ENCODE results near the gene WBP2.

The WBP2 gene

GRCh38 chr17:75846692-75847613 lies 8.2 kb downstream of the WBP2 start:
- in situ Hi-C loops (cut with HindIII; ENCODE audit: low sequenced_read_pairs), result no loop called here
- TF ChIP-seq, protein P1, sequence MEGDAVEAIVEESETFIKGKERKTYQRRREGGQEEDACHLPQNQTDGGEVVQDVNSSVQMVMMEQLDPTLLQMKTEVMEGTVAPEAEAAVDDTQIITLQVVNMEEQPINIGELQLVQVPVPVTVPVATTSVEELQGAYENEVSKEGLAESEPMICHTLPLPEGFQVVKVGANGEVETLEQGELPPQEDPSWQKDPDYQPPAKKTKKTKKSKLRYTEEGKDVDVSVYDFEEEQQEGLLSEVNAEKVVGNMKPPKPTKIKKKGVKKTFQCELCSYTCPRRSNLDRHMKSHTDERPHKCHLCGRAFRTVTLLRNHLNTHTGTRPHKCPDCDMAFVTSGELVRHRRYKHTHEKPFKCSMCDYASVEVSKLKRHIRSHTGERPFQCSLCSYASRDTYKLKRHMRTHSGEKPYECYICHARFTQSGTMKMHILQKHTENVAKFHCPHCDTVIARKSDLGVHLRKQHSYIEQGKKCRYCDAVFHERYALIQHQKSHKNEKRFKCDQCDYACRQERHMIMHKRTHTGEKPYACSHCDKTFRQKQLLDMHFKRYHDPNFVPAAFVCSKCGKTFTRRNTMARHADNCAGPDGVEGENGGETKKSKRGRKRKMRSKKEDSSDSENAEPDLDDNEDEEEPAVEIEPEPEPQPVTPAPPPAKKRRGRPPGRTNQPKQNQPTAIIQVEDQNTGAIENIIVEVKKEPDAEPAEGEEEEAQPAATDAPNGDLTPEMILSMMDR (IDR thresholded peaks at IDR 0.05; ENCODE audit: low read depth, low read length), result no peak
- no peak for DNase-seq (ENCODE audit: low read depth, low spot score)
- no peak overlapping the region for H3K4me3 ChIP-seq (ENCODE audit: low read depth, low read length)

GRCh38 chr17:75845933-75846691 lies 9.0 kb downstream of the WBP2 start:
- H3K4me3 ChIP-seq (ENCODE audit: low read depth, low read length), result no peak overlapping the region
- in situ Hi-C loops (cut with HindIII; ENCODE audit: low sequenced_read_pairs), result no loop called here
- TF ChIP-seq, protein P1 (IDR thresholded peaks at IDR 0.05; ENCODE audit: low read depth, low read length), result no peak
- DNase-seq (ENCODE audit: low read depth, low spot score), result no peak

DNA sequence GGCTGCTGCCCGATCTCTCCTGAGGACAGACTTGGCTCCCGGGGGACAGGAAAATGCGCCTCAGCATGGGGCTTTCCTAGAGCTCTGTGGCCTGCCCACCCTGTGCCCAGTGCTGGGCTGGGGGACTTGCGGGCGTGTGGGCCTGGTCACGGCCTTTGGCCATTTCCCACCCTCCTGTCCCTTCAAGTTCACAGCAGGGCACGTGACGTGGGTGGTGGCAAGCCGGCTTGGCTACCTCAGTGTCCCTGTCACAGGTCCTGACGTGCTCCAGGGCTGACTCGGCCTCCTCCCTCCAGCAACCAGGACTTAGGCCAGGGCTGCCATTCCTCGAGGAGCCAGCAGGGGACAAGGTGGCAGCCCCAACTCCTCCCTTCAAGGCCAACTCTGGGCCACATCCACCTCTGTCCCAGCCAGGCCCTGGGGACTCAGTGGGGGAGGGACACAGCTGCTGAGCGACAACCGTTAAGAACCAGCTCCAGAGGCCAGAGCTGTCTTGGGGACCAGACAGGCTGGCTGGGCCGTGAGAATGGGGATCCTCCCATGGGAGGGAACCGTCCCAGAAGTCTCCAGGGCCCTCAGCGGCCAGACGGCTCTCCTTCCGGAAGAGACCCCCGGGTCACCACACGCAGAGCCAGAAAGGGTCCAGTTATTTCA lies 9.9 kb downstream of the WBP2 start:
- TF ChIP-seq, protein P1 (IDR thresholded peaks at IDR 0.05; ENCODE audit: low read depth, low read length), result peak; percentile 75
- in situ Hi-C loops (cut with HindIII; ENCODE audit: low sequenced_read_pairs), result no loop called here
- DNase-seq (ENCODE audit: low read depth, low spot score), result peak; percentile 48
- no peak overlapping the region for H3K4me3 ChIP-seq (ENCODE audit: low read depth, low read length)

DNA sequence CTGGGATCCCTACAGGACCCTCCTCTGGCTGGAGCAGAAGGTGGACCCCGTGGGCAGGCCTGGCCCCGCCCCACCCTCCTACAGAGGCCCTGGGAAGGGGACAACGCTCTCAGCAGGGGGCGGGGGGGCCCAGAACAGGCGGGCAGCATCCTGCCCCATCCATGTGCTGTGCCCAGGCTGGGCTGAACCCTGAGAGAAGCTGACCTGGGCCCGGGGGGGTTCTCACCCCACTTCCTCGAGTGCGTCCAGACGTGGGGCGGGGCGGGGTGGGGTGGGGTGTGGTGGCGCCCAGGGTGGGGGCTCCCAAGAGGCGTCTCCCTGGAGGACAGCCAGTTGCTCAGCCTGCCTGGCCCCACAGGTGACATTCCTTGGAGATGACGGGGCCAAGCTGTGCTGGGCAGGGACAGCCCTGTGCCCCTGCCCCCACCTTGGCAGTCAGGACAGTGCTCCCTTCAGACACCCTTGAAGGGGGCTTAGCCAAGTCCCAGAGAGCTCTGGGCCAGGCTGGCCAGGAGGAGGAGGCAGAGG lies 10.5 kb downstream of the WBP2 start:
- DNase-seq (ENCODE audit: low read depth, low spot score), result no peak
- TF ChIP-seq, protein P1 (IDR thresholded peaks at IDR 0.05; ENCODE audit: low read depth, low read length), result no peak
- no peak overlapping the region for H3K4me3 ChIP-seq (ENCODE audit: low read depth, low read length)
- in situ Hi-C loops (cut with HindIII; ENCODE audit: low sequenced_read_pairs), result no loop called here

- H3K4me3 ChIP-seq (ENCODE audit: low read depth, low read length), result no peak within 1 kb of the TSS
- TF ChIP-seq, protein P1 (IDR thresholded peaks at IDR 0.05; ENCODE audit: low read depth, low read length), result no peak
- no peak for DNase-seq (ENCODE audit: low read depth, low spot score)
- in situ Hi-C loops (cut with HindIII; ENCODE audit: low sequenced_read_pairs), result no loop called here
Observed at GRCh38 chr17:75843577-75844529, 11.3 kb downstream of the WBP2 start, which contains the start of gene UNC13D. Gene UNC13D (minus strand): TSS chr17:75844404. CDS start chr17:75844337, 67 bp downstream.
